HCEC 1CT (cell line): ENCODE measurements around the gene NPLOC4.

Experiments
- DNase-seq: peaks from one replicate; pipeline ENCODE4 v3.0.0-alpha.2; 2017

The NPLOC4 gene

DNA sequence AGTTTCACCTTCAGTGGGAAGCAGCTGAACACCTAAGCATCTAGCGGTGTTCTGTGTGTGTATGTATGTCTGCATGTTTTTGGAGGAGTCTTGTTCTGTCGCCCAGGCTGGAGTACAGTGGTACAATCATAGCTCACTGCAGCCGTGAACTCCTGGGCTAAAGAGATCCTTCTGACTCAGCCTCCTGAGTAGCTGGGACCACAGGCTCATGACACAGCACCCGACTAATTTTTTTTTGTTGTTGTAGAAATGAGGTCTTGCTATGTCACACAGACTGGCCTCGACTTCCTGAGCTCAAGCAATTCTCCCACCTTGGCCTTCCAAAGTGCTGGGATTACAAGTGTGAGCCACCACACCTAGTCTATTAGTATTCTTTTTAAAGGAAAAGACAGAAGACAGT, 54.6 kb downstream of the NPLOC4 start:
- peak; percentile 43 for DNase-seq

DNA sequence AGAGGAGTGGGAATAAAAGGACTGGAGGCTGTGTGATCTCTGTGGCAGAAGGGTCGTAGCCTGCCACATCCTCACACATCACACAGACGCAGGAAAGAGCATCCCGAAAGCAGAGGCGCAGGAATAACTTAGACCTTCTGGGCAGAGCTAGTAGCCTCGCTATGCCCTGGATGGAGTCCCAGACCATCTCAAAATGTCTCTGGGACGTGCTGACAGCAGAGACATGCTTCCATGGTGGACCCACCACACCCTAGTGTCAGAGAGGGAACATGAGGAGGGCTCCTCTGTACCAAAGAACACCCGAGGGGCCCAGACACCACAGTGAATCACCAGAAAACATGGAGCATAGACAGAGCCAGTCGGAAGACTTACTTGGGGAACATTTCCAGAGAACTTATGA, 55.2 kb downstream of the NPLOC4 start:
- no peak for DNase-seq

- no peak for DNase-seq
Measured at GRCh38 chr17:81580481-81580880, 56.4 kb downstream of the NPLOC4 start.

DNA sequence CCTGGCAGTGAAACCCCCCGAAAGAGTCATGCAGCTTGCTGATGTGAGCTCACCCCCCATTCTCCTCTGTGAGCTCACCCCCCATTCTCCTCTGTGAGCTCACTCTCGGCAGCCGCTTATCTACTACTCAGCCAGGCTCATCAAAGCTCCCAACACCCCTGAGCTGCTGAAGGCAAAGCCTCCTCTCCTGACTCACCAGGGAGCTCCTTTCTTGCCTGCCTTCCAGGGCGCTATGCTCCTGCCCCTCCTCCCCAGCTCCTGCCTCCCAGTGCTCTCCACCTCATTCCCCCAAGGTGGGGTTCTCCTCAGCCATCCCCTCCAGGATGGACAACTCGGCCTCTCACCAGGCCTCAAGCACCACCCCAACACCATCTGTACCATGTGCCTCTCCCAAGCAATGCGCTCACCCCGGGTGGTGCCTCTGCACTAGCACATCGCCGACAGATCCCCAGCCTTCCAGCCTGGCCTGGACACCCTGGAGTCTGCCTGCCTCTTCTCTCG, 57.0 kb downstream of the NPLOC4 start:
- peak; percentile 41 for DNase-seq

DNA sequence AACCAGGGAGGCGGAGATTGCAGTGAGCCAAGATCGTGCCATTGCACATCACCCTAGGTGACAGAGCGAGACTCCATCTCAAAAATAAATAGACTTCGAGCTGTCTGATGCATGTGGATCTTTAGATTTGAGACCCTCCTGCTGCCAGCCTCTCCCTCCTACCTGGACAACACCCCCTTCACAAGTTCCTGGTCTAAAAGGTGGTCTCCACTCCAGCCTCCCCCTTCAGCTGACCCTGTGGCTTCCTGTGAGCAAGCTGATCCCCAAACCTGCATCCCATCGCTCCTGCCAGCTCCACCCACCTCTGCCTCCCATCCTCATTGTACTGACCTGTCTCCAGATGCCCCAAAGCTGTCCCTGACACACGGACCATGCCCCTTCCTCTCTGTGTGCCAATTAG, 57.6 kb downstream of the NPLOC4 start:
- no peak for DNase-seq

DNA sequence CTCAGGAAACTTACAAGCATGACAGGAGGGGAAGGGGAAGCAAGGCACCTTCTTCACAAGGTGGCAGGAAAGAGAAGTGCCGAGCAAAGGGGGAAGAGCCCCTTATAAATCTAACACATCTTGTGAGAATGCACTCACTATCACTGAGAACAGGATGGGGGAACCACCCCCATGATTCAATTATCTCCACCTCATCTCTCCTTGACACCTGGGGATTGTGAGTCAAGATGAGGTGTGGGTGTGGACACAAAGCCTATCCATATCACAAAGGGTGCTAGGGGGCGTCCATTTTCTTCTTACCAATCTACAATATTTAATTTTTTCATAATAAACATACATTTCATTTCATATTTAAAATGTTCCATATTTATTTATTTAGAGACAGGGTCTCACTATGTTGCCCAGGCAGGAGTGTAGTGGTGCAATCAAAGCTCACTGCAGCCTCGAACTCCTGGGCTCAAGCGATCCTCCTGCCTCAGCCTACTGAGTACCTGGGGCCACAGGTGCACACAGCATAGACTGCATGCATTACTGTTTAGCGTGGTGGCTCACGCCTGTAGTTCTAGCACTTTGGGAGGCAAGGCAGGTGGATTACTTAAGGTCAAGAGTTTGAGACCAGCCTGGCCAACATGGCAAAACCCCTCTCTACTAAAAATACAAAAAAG, 58.2 kb downstream of the NPLOC4 start:
- DNase-seq: no peak

GRCh38 chr17:81578038-81578441, 58.9 kb downstream of the NPLOC4 start:
- no peak for DNase-seq

GRCh38 chr17:81577278-81578000, 59.5 kb downstream of the NPLOC4 start:
- DNase-seq: peak; percentile 40

DNA sequence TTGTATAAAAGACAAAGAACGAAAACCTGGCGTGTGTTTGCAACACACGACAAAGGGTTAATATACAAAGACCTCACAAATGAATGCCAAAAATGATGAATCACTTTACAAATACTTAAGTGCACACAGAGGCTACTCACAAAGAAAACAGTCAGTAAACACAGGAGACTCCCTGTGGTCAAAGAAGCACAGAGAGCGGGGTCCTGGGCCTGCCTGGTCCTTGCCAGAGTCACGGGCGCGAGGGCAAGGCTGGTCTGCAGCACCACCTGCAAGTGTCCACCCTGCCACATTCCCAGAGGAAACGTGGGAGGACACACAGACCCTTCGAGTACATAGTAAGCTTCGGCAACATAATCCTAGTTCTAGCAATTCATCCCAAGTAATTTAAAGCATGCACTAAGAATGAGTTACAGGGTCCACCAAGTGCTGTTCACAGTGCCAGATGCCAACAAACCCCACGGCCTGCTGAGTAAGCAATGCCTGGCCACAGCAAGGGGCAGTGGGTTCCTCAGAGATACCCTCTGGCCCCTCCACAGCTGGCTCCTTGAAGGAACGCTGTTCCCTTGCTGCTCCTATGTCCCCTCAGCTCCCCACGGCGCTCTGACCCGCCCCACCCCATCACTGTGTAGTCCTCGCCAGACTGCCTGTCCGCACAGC, 60.2 kb downstream of the NPLOC4 start:
- DNase-seq: peak; percentile 90

GRCh38 chr17:81575836-81576235, 61.1 kb downstream of the NPLOC4 start:
- DNase-seq: no peak

DNA sequence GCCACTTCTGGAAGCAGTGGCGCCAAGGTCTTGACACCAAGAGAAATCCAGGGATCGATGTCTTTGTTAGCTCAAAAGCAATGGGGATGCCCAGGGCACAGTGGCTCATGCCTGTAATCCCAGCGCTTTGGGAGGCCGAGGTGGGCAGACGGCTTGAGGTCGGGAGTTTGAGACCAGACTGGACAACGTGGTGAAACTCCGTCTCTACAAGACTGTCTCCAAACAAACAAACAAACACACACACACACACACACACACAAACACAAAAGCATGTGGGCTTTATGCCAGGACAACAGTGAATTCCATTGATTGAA, 62.3 kb downstream of the NPLOC4 start:
- DNase-seq: no peak

GRCh38 chr17:81573794-81574642, 62.9 kb downstream of the NPLOC4 start:
- DNase-seq: no peak

GRCh38 chr17:81572563-81573168, 64.2 kb downstream of the NPLOC4 start:
- no peak for DNase-seq

- no peak for DNase-seq
Measured at GRCh38 chr17:81570964-81571363, 65.9 kb downstream of the NPLOC4 start.

DNA sequence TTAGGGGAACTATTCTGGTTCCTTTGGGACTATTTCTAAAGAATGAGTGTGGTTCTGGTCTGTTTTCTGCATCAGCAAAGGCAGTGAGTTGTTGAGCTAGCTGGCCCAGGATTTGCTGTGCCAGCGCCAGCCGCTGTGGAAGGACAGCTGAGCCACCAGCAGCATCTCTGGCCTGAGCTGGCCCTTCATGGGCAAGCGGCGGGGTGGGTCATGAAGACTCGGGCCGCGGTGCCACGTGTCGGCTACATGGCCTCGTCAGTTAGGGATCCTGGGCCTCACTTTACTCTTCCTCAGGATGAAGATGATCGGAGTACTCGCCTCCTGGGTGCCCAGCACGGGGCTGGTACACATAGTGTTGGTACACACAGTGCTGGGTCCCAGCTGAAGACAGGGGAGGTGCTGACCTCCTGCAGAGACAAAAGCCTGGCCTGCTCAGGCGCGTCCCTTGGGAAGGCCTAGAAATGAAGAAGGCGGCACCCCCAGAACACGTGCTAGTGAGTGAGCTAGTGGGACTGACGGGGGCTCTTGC, 66.9 kb downstream of the NPLOC4 start:
- no peak for DNase-seq

- no peak for DNase-seq
Measured at GRCh38 chr17:81568416-81568815, 68.5 kb downstream of the NPLOC4 start.

- DNase-seq: no peak
Measured at GRCh38 chr17:81567191-81567590, 69.7 kb downstream of the NPLOC4 start.

- DNase-seq: peak; percentile 91
Measured at GRCh38 chr17:81566461-81567126, 70.3 kb downstream of the NPLOC4 start.

GRCh38 chr17:81565231-81565630, 71.7 kb downstream of the NPLOC4 start:
- DNase-seq: no peak

GRCh38 chr17:81564778-81565177, 72.1 kb downstream of the NPLOC4 start:
- no peak for DNase-seq

DNA sequence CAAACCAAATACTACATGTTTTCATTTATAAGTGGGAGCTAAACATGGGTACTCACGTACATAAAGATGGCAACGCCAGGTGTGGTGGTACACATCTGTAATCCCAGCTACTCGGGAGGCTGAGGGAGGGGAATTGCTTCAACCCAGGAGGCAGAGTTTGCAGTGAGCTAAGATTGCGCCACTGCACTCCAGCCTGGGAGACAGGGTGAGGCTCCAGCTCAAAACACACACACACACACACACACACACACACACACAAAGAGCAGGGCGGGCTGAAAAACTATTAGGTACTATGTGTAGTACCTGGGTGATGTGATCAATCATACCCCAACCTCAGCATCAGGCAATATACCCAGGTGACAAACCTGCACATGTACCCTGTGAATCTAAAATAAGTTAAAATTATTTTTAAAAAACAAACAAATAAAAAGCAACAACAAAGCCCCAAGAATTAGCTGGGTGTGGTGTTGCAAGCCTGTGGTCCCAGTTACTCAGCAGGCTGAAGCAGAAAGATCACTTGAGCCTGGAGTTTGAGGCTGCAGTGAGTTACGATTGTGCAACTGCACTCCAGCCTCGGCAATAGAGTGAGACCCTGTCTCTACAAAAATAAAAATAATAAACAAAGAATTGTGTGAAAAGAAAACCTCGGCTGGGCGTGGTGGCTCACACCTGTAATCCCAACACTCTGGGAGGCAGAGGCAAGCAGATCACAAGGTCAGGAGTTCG, 72.9 kb downstream of the NPLOC4 start:
- peak; percentile 80 for DNase-seq
